Measurements from ENCODE around the gene SNUPN. TPM values are rescaled to one million over a fixed set of nuclear protein-coding genes. Genes with fewer than 3 reads are reported as not detected.
"Not testable (repeated sequence)": the region's sequence is repeated elsewhere in the genome, so short reads cannot be mapped to it uniquely, and the experiment has no call there.

The SNUPN gene
- total RNA-seq, 1 experiment from 2014 or later, result 26.0 TPM

GRCh38 chr15:75594276-75594675, 31.2 kb downstream of the SNUPN start:
- H3K9me3 ChIP-seq (replicated peaks), result no peaks in the 10 kb centered on the region
- no peak overlapping the region for H3K4me3 ChIP-seq
- H3K36me3 ChIP-seq, result peaks cover 34% of the 10 kb centered on the region
- H3K27me3 ChIP-seq (replicated peaks), result no peaks in the 10 kb centered on the region
- DNase-seq (ENCODE audit: low read depth in 1 of 2, low spot score in 2 of 2), result no peak
- no peak overlapping the region for H3K27ac ChIP-seq
- H3K4me1 ChIP-seq (replicated peaks), result peaks cover 15% of the 10 kb centered on the region

GRCh38 chr15:75591655-75592364, 33.7 kb downstream of the SNUPN start:
- no peak for DNase-seq (ENCODE audit: low read depth in 1 of 2, low spot score in 2 of 2)
- H3K4me3 ChIP-seq, result no peak overlapping the region
- H3K36me3 ChIP-seq, result peaks cover 18% of the 10 kb centered on the region
- no peaks in the 10 kb centered on the region for H3K27me3 ChIP-seq (replicated peaks)
- no peaks in the 10 kb centered on the region for H3K4me1 ChIP-seq (replicated peaks)
- H3K27ac ChIP-seq, result no peak overlapping the region
- no peaks in the 10 kb centered on the region for H3K9me3 ChIP-seq (replicated peaks)

GRCh38 chr15:75590239-75590638, 35.3 kb downstream of the SNUPN start:
- Histone ChIP-seq H3K27me3 (replicated peaks) (no peaks in the 10 kb centered on the region), H3K4me1 (replicated peaks) (no peaks in the 10 kb centered on the region), H3K9me3 (replicated peaks) (no peaks in the 10 kb centered on the region), H3K4me3 (no peak overlapping the region), H3K27ac (no peak overlapping the region), H3K36me3 (peaks cover 6% of the 10 kb centered on the region; the same call in 1 of the 2 replicates)
- no peak for DNase-seq (ENCODE audit: low read depth in 1 of 2, low spot score in 2 of 2)

- DNase-seq (ENCODE audit: low read depth in 1 of 2, low spot score in 2 of 2), result no peak
- no peak overlapping the region for H3K4me3 ChIP-seq
- no peak overlapping the region for H3K27ac ChIP-seq
- no peaks in the 10 kb centered on the region for H3K4me1 ChIP-seq (replicated peaks)
- peaks cover 4% of the 10 kb centered on the region; the same call in 1 of the 2 replicates for H3K36me3 ChIP-seq
- H3K27me3 ChIP-seq (replicated peaks), result no peaks in the 10 kb centered on the region
- H3K9me3 ChIP-seq (replicated peaks), result no peaks in the 10 kb centered on the region
These were observed 36.5 kb downstream of the SNUPN start for GRCh38 chr15:75589071-75589470.

- not testable (repeated sequence) for DNase-seq (ENCODE audit: low read depth in 1 of 2, low spot score in 2 of 2); H3K4me1 ChIP-seq (replicated peaks); H3K4me3 ChIP-seq; H3K27me3 ChIP-seq (replicated peaks); H3K36me3 ChIP-seq; H3K27ac ChIP-seq; H3K9me3 ChIP-seq (replicated peaks)
These were observed 39.1 kb downstream of the SNUPN start for GRCh38 chr15:75586422-75586821.

- no peaks in the 10 kb centered on the region for H3K9me3 ChIP-seq (replicated peaks)
- H3K4me3 ChIP-seq, result no peak overlapping the region
- H3K36me3 ChIP-seq, result peaks cover 4% of the 10 kb centered on the region
- no peak for DNase-seq (ENCODE audit: low read depth in 1 of 2, low spot score in 2 of 2)
- no peak overlapping the region for H3K27ac ChIP-seq
- H3K27me3 ChIP-seq (replicated peaks), result no peaks in the 10 kb centered on the region
- peaks cover 4% of the 10 kb centered on the region for H3K4me1 ChIP-seq (replicated peaks)
These were observed 41.4 kb downstream of the SNUPN start for GRCh38 chr15:75584121-75584520.

GRCh38 chr15:75583701-75584100, 41.8 kb downstream of the SNUPN start:
- H3K27ac ChIP-seq, result no peak overlapping the region
- H3K4me1 ChIP-seq (replicated peaks), result peaks cover 4% of the 10 kb centered on the region
- DNase-seq (ENCODE audit: low read depth in 1 of 2, low spot score in 2 of 2), result no peak
- no peaks in the 10 kb centered on the region for H3K27me3 ChIP-seq (replicated peaks)
- no peaks in the 10 kb centered on the region for H3K9me3 ChIP-seq (replicated peaks)
- no peak overlapping the region for H3K4me3 ChIP-seq
- peaks cover 8% of the 10 kb centered on the region for H3K36me3 ChIP-seq

GRCh38 chr15:75582943-75583342, 42.6 kb downstream of the SNUPN start:
- DNase-seq (ENCODE audit: low read depth in 1 of 2, low spot score in 2 of 2); H3K27me3 ChIP-seq (replicated peaks): not testable (repeated sequence)

GRCh38 chr15:75578948-75579920, 46.3 kb downstream of the SNUPN start, which contains the start of gene PTPN9:
Gene PTPN9, minus strand, starts transcription at chr15:75579315. Its CDS starts 539 bp downstream, at chr15:75578776.
- no peaks in the 10 kb centered on the region for H3K9me3 ChIP-seq (replicated peaks)
- H3K4me3 ChIP-seq, result peak within 1 kb of the TSS; percentile 97
- peaks cover 22% of the 10 kb centered on the region for H3K36me3 ChIP-seq
- H3K4me1 ChIP-seq (replicated peaks), result peaks cover 10% of the 10 kb centered on the region
- peak; percentile 87 to 89 for DNase-seq (ENCODE audit: low read depth in 1 of 2, low spot score in 2 of 2)
- peak within 1 kb of the TSS; percentile 77 for H3K27ac ChIP-seq
- no peaks in the 10 kb centered on the region for H3K27me3 ChIP-seq (replicated peaks)

More at GRCh38 chr15:75582943-75583342, 42.6 kb downstream of the SNUPN start:
- not testable (repeated sequence) for H3K4me3 ChIP-seq; H3K4me1 ChIP-seq (replicated peaks); H3K27ac ChIP-seq; H3K9me3 ChIP-seq (replicated peaks)
- H3K36me3 ChIP-seq, result peaks cover 15% of the 10 kb centered on the region

- Histone ChIP-seq H3K9me3 (replicated peaks) (no peaks in the 10 kb centered on the region), H3K27ac (peak overlapping the region; percentile 77), H3K4me3 (peak overlapping the region; percentile 97), H3K27me3 (replicated peaks) (no peaks in the 10 kb centered on the region), H3K4me1 (replicated peaks) (peaks cover 10% of the 10 kb centered on the region), H3K36me3 (peaks cover 28% of the 10 kb centered on the region)
- DNase-seq (ENCODE audit: low read depth in 1 of 2, low spot score in 2 of 2), result peak in 1 of 2 experiments; percentile 37
These were observed 47.2 kb downstream of the SNUPN start for GRCh38 chr15:75578173-75578947.

GRCh38 chr15:75577401-75578172, 47.9 kb downstream of the SNUPN start:
- DNase-seq (ENCODE audit: low read depth in 1 of 2, low spot score in 2 of 2), result peak in 1 of 2 experiments; percentile 39
- H3K27ac ChIP-seq, result peak overlapping the region; percentile 77

GRCh38 chr15:75573648-75574384, 51.7 kb downstream of the SNUPN start:
- peaks cover 6% of the 10 kb centered on the region; the same call in 1 of the 2 replicates for H3K4me1 ChIP-seq (replicated peaks)
- peaks cover 52% of the 10 kb centered on the region for H3K36me3 ChIP-seq
- DNase-seq (ENCODE audit: low read depth in 1 of 2, low spot score in 2 of 2), result no peak
- H3K4me3 ChIP-seq, result no peak overlapping the region
- H3K27ac ChIP-seq, result no peak overlapping the region
- H3K9me3 ChIP-seq (replicated peaks), result no peaks in the 10 kb centered on the region
- no peaks in the 10 kb centered on the region for H3K27me3 ChIP-seq (replicated peaks)

More at GRCh38 chr15:75577401-75578172, 47.9 kb downstream of the SNUPN start:
- Histone ChIP-seq H3K36me3 (peaks cover 34% of the 10 kb centered on the region), H3K27me3 (replicated peaks) (no peaks in the 10 kb centered on the region), H3K4me1 (replicated peaks) (peaks cover 10% of the 10 kb centered on the region), H3K4me3 (peak overlapping the region; percentile 97), H3K9me3 (replicated peaks) (no peaks in the 10 kb centered on the region)
